HG03066 (cell line): ENCODE results near the gene TSPOAP1.

ENCODE experiments used
- ATAC-seq: cut with Tn5 transposase; IDR thresholded peaks from one replicate; pipeline ENCODE4 v1.9.1; 2021; ENCODE audit warnings: low read depth; ENCODE audit not compliant: unreplicated experiment

Gene TSPOAP1

DNA sequence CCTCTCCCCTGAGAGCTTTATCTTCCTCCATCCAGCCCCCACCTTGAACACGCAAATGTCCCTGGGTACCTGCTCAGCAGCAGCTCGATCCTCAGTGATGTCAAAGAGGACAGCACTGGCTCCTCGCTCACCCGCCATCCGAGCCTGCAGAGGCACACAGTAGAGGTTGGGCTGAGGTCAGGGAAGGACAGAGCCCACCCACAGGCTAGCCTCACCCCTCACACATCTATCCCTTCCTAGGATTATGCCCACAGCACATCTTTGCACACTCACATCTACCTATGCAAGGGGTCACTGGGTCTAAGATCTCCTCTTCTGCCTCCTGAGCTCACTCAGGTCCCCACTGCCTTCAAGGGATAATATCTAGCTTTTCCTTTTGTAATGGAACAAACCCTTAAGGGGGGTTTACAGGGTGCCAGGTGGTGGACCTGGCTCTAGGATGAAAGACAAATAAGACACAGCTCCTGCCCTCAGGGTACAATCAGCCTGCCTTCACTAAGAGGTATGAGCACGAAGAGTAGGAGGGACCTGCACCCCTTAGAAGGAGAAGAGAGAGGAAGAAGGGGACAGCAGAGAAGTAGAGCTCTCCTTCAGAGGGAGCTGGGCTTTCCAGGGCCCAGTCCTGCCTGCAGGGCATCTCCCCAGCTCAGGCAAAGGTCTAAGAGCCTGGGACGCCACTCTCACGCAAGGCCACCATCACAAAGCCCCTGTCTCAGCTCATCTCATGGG, 35.0 kb upstream of the TSPOAP1 start:
- no peak for ATAC-seq

GRCh38 chr17:58362368-58363014, 33.9 kb upstream of the TSPOAP1 start:
- ATAC-seq, result no peak

DNA sequence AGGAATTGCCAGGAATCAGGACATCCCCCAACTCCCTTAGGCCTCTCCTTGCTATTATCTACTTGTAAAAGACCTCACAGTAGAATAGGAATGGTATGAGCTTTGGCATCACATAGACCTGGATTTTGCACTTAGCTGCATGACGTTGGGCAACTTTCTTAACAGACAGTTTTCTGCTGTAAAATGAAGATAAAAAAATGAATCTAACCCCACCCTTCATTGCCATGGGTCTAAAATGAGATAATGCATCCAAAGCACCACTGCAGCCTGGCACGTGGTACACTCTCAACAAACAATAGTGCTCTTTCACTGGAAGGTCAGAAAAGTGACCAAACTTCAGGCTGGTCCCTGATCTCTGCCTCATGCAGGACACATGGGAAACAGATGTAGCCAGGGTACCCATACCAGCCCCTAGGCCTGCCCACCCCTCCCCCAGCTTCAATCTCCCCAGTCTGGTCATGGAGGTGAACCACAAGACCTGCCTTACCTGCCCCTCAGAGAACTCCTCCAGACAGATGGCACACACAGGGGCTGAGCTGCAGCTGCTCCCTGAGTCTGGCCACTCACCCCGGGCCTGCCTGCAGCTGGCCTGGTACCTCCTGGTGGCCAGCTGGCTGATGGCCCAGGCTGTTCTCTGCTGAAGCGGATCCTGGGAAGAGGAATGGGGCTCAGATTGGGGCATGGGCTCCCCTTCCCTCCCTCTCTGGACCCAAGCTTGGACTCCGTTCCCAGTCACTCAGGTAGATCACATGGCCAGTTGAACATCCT, 31.9 kb upstream of the TSPOAP1 start:
- ATAC-seq, result no peak

DNA sequence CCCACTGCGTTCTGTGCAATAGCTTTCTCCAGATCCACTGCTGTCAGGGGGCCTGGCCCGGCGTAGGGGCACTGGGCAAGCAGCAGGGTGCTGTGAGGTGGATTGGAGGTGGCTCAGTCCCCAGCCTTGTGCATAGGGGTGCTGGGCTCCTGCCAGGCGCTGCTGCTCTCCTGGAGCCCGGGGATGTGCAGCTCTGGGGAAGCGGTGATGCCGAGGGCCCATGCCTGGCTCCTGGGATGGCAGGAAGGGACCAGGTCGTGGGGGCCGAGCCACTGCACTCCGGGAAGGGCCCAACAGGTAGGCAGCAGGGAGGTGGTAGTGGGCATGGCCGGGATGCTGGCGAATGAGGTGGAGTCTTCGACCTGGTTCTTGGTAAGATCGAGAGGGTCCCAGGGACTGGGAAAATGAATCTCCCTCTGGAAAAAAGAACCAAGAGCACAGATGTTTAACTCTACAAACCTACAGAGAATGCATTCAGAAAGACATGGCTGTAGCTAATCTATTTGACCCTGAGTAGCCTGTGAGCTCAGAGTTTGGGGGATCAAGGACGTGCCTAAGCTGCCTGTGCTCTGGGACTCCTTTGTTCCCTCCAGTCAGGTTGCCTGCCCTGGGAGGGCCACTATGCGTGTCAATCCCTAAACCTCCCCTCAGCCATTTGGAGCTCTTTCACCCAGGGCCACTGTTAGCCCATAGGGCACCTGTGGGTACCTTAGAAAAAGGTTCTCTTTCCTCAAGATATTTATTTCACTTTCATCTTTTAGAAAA, 30.0 kb upstream of the TSPOAP1 start:
- ATAC-seq, result no peak

GRCh38 chr17:58357312-58358297, 29.0 kb upstream of the TSPOAP1 start:
- no peak for ATAC-seq

DNA sequence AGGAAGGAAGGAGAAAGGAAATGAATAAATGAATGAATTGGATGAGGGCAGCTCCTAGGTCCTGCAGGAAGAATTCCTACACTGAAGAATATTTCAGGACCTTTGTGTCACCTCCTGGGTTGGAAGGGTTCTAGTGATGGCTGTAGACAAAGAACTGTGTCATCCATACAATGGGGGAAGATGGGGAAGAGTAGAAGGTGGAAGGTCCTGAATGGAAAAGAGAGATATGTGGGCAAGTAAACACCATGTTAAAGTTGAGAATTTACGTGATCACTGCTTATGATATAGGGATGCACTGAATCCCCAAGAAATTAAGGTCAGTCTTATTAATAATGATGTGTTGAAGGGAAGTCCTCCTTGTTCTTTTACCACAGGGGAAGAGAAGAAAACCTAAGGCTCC, 27.6 kb upstream of the TSPOAP1 start:
- no peak for ATAC-seq

- ATAC-seq, result no peak
Measured at GRCh38 chr17:58354541-58355216, 26.1 kb upstream of the TSPOAP1 start.

GRCh38 chr17:58353389-58353825, 24.8 kb upstream of the TSPOAP1 start:
- no peak for ATAC-seq

- ATAC-seq, result peak; percentile 10
Measured at GRCh38 chr17:58352596-58353388, 24.2 kb upstream of the TSPOAP1 start.

- ATAC-seq, result peak; percentile 87
Measured at GRCh38 chr17:58351831-58352595, 23.4 kb upstream of the TSPOAP1 start, which contains the start of gene SUPT4H1. Gene SUPT4H1 (minus strand): TSS chr17:58352201. CDS start chr17:58352135, 66 bp downstream.

DNA sequence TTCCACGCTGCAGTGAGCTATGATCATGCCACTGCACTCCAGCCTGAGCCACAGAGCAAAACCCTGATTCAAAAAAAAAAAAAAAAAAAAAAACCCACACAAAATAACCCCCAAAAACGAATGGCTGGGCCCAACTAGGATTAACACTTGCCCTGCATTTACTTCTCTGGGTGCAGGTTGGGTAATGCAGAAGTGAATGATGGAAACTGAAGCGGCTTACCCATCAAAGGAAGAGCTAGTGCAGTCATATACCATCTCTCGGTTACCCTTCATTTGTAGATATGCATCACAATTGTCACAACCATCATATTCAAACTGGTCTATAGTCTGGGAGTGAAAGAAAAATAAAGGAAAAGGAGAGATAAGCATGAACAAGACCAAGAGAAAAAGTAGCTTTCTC, 22.6 kb upstream of the TSPOAP1 start:
- ATAC-seq, result no peak

GRCh38 chr17:58348038-58348437, 19.4 kb upstream of the TSPOAP1 start:
- ATAC-seq, result no peak

DNA sequence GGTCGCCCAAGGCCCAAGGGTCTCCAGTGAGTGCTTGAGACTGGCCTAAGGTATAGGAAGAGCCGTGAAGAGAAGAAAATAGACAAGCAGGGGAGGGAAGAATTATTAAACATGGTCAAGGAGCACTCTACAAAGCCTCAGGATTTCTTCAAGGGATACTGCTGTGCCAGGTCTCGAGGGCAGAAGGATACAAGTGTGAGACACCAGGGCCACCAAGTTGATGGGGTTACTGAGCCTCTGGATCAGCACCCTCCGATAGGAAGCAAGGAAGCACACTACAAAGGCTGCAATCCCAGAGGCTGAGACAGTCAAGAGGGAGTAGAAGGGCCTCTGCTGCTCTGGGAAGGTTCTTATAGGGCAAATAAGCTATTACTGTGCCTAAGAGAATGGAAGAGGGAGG, 16.9 kb upstream of the TSPOAP1 start:
- ATAC-seq, result no peak

DNA sequence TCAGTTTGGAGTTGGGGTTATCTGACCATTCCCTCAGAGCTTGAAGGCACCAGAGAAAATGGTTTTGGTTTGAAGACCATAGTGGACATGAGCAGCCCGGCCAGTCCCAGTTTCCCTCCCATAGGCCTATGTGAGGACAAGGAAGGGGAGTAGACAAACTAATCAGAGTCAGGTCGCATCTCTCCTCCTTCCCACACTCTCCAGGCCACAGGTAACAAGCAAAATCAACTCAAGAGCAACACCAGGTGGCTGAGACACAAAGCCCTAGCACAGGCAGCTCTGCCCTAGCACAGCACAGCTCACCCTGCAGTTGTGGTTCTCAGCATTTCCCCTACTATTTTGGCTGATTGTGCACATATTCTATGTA, 16.2 kb upstream of the TSPOAP1 start:
- peak; percentile 49 for ATAC-seq

GRCh38 chr17:58344047-58344790, 15.6 kb upstream of the TSPOAP1 start:
- peak; percentile 86 for ATAC-seq

DNA sequence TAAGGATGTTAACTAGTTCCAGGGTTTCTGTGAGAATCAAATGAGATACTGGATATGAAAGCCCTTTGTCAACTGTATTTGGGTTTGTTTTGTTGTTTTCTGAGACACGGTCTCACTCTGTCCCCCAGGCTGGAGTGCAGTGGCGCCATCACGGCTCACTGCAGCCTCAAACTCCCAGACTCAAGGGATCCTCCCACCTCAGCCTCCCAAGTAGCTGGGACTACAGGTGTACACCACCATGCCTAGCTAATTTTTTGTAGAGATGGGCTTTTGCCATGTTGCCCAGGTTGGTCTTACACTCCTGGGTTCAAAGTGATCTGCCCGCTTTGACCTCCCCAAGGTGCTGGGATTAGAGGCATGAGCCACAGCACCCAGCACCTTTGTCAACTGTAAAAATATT, 14.5 kb upstream of the TSPOAP1 start:
- no peak for ATAC-seq
